Jurkat, Clone E6-1 (cell line): ENCODE data around the gene MOV10L1.
A peak's percentile ranks its signal among the peaks of the same experiment; 100 is the strongest.
"Not testable (repeated sequence)": the region's sequence is repeated elsewhere in the genome, so short reads cannot be mapped to it uniquely, and the experiment has no call there.

Source experiments
- DNase-seq: peaks from one replicate; pipeline ENCODE4 v3.0.0-alpha.2; 2011; ENCODE audit warnings: low read depth, low spot score
- H3K4me3 ChIP-seq: 2 replicates; pipeline ENCODE4 v1.5.1; 2011; ENCODE audit warnings: mild to moderate bottlenecking, low read length, control low read depth, moderate library complexity

Gene MOV10L1

DNA sequence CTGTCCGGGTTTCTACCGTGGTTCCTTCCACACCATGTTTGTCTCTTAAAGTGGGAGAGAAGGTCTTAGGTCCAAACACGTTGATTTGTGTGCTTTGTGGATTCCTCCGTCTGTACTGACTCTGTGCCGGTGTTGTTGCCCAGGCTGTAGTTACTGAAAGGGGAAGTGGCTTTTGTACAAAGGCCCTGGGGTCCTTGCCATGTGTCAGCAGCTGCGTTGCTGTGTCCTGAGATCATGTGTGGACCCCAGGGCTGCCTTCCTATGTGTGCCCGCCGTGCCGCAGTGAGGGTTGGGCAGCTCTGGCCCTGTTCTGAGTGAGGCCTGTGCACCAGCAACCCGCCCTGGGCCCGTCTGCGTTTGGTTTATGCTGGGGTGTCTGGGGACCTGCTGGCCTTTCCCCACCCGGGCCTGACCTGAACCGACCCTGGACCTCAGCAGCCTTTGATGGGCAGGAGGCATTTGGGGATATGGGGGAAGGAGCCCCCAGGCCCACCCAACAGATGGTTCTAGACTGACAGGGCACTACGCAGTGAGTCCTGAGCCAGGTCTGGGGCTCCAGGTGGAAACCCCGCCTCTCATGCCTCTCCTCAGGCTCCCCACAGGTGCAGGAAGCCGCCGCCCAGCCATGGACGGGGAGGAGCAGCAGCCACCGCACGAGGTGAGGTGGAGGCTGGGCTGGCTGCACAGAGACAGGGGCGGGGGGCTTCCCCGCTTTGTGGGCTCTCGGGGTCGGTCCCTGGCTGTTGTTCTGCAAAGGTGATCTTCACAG is 102.8 kb downstream of the MOV10L1 start:
- DNase-seq: no peak
- no peak overlapping the region for H3K4me3 ChIP-seq

DNA sequence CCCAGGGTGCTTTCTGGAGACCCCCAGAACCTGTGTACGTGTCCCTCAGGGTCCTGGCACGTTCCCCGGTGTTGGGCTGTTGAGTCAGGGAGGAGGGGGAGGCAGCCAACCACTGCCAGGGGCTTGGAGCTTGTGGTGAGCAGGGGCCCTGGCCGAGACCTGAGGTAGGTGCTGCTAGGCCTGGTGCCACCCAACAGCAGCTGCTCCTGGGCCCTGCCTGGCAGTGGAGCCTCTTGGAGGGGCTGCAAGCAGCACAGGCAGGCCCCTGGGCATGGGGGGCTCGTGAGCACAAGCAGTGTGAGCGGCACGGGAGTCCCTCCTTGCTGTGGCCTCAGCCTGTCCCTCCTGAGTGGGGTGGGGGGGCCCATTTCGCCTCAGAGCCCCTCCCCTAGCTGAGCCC is 103.8 kb downstream of the MOV10L1 start:
- no peak overlapping the region for H3K4me3 ChIP-seq
- no peak for DNase-seq

DNA sequence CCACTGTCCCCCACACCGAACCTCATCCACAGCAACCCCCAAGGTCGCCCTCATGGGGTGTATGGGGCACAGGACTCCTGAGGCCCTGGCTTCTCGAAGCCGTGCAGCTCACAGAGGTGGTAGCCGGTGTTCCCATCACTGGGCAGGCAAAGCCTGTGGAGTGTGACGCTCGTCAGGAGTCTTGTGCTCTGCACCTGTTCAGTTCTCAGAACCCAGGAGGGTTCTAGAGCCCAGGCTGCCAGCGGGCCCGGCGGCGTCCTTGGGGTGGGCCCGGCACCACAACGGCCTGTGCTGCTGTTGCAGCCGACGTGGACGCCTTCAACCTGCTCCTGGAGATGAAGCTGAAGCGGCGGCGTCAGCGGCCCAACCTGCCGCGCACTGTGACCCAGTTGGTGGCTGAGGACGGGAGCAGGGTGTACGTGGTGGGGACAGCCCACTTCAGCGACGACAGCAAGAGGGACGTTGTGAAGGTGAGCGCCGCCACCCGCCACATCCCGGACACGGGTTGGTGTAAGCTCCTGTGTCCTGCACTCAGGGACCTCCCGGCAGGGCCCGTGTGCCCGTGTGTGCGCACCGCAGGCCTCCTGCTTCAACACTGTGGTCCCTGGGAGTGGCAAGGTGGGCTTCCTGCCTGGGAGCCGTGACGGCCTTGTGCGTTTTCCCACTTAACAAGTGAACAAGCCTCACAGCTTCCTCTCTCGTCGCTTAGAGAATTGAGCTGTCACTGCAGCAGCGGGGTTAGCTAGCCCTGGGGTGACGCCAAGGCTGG is 104.4 kb downstream of the MOV10L1 start:
- no peak for DNase-seq
- no peak overlapping the region for H3K4me3 ChIP-seq

DNA sequence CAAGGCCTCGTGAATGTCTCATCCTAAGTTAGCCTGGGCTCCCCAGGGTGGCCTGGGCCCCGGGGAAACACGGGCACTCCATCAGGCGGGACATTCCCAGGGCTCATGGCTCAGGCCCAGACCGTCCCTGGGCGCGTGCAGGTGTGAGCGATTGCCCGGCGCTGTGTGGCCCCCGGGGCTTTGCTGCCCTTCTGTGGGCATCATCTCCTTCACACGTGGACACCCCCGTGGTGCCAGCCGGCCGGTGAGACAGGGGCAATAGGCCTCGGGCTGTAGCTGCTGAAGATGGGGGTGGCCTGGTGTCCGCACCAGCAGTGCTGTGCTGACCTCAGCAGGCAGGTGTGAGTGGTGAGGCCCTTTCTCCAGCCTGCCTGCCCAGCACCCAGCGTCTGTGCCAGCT is 106.5 kb downstream of the MOV10L1 start:
- DNase-seq: no peak
- no peak overlapping the region for H3K4me3 ChIP-seq

DNA sequence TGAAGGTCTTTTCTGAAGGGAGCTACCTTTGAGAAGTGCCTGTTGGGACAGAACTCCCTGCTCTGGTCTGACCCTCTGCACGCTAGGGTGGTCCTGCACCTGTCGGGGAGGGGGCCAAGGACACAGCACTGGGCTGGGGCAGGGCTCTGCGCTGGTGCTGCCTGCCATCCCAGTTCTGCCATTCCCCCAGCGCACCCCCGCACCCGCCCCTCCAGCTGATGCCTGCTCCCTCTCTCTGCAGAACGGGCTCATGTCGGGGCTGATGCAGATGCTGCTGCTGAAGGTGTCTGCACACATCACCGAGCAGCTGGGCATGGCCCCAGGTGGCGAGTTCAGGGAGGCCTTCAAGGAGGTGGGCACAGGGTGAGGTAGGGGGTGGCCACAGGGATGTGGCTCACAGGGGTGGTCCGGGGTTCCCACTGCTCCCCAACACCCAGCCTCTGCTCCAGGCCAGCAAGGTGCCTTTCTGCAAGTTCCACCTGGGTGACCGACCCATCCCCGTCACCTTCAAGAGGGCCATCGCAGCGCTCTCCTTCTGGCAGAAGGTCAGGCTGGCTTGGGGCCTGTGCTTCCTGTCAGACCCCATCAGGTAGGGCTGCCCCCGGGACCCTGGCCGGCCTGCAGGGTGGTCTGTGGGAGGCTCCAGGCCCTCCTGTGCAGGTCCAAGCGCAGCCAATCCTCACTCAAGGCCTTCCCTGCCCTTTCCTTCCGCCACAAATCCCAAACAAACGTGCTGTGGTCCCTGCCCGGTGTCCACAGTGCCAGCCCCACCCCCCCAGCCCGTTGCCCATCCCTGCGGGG is 107.4 kb downstream of the MOV10L1 start:
- DNase-seq: no peak

GRCh38 chr22:50197856-50198623 is 108.2 kb downstream of the MOV10L1 start:
- H3K4me3 ChIP-seq: no peak overlapping the region
- no peak for DNase-seq

More for the DNA sequence above, 107.4 kb downstream of the MOV10L1 start:
- no peak overlapping the region for H3K4me3 ChIP-seq

DNA sequence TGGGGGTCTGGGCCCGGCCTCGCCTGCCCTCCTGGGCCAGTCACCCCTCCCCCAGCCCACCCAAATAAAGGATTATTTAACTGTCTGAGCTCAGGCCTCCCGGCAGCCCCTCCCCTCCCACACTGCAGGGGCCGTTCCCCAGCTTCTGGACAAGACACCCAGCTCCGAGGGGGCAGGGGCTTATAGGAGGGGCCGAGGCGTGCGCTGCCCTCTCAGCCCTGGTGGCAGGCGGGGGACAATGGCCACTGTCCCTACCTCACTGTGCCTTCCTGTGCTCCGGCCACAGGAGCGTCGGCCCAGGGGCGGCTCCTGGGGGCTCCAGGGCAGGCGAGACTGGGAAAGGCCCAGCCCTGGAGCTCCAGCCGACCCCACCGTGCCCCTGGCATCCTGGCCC is 108.8 kb downstream of the MOV10L1 start:
- no peak for DNase-seq
- no peak overlapping the region for H3K4me3 ChIP-seq

GRCh38 chr22:50199251-50199721 is 109.5 kb downstream of the MOV10L1 start:
- H3K4me3 ChIP-seq: no peak overlapping the region
- no peak for DNase-seq

- no peak for DNase-seq
These were observed 110.1 kb downstream of the MOV10L1 start for GRCh38 chr22:50199829-50200460.

GRCh38 chr22:50200461-50201190 is 110.8 kb downstream of the MOV10L1 start, which contains the start of gene SELENOO:
SELENOO (plus strand) TSS chr22:50201011; CDS start chr22:50201037, 26 bp downstream.
- DNase-seq: peak; percentile 80
- H3K4me3 ChIP-seq: peak within 1 kb of the TSS; percentile 67

More at GRCh38 chr22:50199829-50200460, 110.1 kb downstream of the MOV10L1 start:
- peak overlapping the region; percentile 52 for H3K4me3 ChIP-seq

DNA sequence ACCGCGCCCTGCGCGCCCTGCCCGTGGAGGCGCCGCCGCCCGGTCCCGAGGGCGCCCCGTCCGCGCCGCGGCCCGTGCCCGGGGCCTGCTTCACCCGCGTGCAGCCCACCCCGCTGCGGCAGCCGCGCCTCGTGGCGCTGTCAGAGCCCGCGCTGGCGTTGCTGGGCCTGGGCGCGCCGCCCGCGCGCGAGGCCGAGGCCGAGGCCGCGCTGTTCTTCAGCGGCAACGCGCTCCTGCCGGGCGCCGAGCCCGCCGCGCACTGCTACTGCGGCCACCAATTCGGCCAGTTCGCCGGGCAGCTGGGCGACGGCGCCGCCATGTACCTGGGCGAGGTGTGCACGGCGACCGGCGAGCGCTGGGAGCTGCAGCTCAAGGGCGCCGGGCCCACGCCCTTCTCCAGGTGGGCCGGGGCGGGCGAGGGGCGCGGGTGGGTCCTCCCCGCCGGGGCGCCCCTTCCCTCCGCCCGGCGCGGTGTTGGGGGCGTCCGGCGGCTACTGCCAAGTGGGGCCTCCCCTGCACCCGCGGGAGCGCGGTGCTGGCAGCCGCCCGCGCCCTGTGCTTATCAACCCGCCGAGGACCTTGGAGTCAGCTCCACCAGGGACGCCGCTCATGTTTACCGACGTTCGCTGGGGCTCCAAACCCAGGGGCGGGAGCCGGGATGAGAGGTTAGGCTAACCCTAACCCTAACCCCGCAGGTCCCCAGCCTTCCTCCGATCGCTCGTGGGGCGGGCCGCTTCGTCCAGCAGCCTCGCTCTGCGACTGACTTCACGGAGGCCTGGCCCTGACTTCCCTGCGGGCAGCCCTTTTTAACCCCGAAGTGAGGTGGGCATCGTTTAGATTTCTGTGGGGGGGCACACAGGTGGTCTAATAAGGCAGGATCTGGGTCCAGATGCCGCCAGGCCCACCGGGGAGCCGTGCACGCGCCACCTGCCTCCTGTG is 111.7 kb downstream of the MOV10L1 start:
- DNase-seq: no peak
- peak overlapping the region; percentile 67 for H3K4me3 ChIP-seq

DNA sequence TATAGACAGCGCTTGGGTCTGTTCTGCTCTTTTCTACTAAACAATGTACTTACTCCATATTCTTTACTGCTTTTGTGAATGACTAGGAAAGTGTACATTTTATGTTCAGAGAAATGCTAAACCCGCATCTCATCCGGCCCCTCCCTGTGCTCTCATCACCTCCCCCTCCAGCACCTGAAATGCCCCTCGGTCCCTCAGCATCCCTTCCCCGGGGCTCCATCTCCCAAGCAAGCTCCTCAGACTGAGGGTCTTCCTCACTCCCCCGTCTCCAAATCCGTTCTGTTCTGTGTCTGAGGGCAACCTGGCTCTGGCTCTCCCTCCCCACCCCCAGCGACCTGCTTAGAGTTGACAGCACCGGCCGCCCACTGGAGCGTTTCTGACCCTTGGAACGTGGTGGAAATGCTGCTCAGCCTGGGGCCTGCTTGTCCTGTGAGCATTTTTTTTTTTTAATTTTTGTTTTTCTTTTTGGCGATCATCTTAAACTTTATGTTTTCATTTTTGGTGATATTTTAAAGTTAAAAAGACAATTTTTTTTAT is 112.4 kb downstream of the MOV10L1 start:
- DNase-seq: no peak
- H3K4me3 ChIP-seq: peak overlapping the region; percentile 67

DNA sequence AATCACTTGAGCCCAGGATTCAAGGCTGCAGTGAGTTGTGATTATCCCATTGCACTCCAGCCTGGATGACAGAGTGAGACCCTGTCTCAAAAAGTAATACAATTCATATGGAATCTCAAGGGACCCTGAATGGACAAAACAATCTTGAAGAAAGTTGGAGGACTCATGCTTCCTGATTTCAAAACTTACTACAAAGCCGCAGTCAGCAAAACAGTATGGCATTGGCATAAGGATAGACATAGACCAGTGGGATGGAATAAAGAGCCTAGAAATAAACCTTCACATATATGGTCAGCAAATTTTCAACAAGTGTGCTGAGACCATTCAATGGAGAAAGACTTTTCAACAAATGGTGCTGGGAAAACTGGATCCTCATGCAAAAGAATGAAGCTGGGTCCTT is 113.5 kb downstream of the MOV10L1 start:
- DNase-seq: no peak
- H3K4me3 ChIP-seq: no peak overlapping the region

- H3K4me3 ChIP-seq: no peak overlapping the region
- DNase-seq: no peak
These were observed 114.8 kb downstream of the MOV10L1 start for GRCh38 chr22:50204571-50204970.

DNA sequence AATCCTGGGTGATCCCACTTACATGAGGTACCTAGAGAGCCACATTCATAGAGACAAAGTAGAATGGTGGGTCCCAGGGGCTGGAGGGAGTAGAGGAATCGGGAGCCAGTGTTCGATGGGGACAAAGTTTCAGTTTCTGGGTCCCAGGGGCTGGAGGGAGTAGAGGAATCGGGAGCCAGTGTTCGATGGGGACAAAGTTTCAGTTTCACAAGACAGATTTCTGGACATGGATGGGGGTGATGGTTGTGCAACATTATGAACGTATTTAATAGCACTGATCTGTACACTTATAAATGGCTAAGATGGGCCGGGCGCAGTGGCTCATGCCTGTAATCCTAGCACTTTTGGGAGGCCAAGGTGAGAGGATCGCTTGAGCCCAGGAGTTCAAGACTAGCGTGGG is 115.2 kb downstream of the MOV10L1 start:
- H3K4me3 ChIP-seq, DNase-seq: not testable (repeated sequence)

GRCh38 chr22:50205781-50206569 is 116.2 kb downstream of the MOV10L1 start:
- no peak for DNase-seq
- no peak overlapping the region for H3K4me3 ChIP-seq
